Transverse colon (tissue), 4 donors: Measurements from ENCODE around the gene CPM. TPM values are rescaled to one million over a fixed set of nuclear protein-coding genes. Genes with fewer than 3 reads are reported as not detected.

Experiments
- DNase-seq: peaks from one replicate; pipeline ENCODE4 v3.0.0-alpha.2; 2019
- H3K27ac ChIP-seq, 4 donors: fragments of 200-600 bp; sonication (generic); 2 replicates each; pipeline ENCODE4 v1.5.1; 2016 to 2018; ENCODE audit warnings: inconsistent platforms in 4 of 4
- H3K27me3 ChIP-seq: fragments of 200-600 bp; sonication (generic); 2 replicates; pipeline ENCODE4 v1.5.1; 2017; ENCODE audit warnings: inconsistent platforms
- H3K36me3 ChIP-seq, 4 donors: fragments of 200-600 bp; sonication (generic); 2 replicates each; pipeline ENCODE4 v1.5.1; 2017 to 2019; ENCODE audit warnings: inconsistent platforms in 4 of 4
- H3K4me1 ChIP-seq, 4 donors: fragments of 200-600 bp; sonication (generic); 2 replicates each; pipeline ENCODE4 v1.5.1; 2017 to 2020; ENCODE audit warnings: inconsistent platforms in 4 of 4
- H3K4me3 ChIP-seq, 4 donors: fragments of 200-600 bp; sonication (generic); 1 replicate in 1 of 4; 2 replicates in 3 of 4; pipeline versions ENCODE4 v1.5.1 to v1.6.1; 2017 to 2019; ENCODE audit warnings: inconsistent platforms in 4 of 4
- H3K9me3 ChIP-seq, 2 donors: fragments of 200-600 bp; sonication (generic); 2 replicates each; pipeline ENCODE4 v1.5.1; 2017 to 2019; ENCODE audit warnings: inconsistent platforms in 2 of 2
- CTCF ChIP-seq, 5 experiments: fragments of 200-600 bp in 3 of 5; fragments of 450-650 bp in 2 of 5; sonication (generic) in 3 of 5; IDR thresholded peaks; 1 replicate in 2 of 5; 2 replicates in 3 of 5; pipeline ENCODE4 v1.5.1; 2016 to 2017; ENCODE audit warnings: antibody characterized with exemption in 5 of 5, inconsistent platforms in 3 of 5, mild to moderate bottlenecking in 2 of 5, moderate library complexity in 1 of 5
- EP300 ChIP-seq: sonication (generic); formaldehyde crosslinking; IDR thresholded peaks from one replicate; pipeline ENCODE4 v1.6.1; 2017; ENCODE audit warnings: antibody characterized with exemption, low read depth
- POLR2A ChIP-seq: fragments of 450-650 bp; IDR thresholded peaks from one replicate; pipeline ENCODE4 v1.6.1; 2016; ENCODE audit warnings: antibody characterized with exemption, mild to moderate bottlenecking, moderate library complexity
- POLR2AphosphoS5 ChIP-seq, 3 donors: sonication (generic); formaldehyde crosslinking; IDR thresholded peaks; one replicate each; pipeline ENCODE4 v1.6.1; 2016; ENCODE audit warnings: antibody characterized with exemption in 3 of 3
- WGBS, 2 donors: methylation state at CpG; one replicate each; pipeline ENCODE4 v1.1.5; 2018; ENCODE audit warnings: low coverage in 1 of 2; 5-methylcytosine and 5-hydroxymethylcytosine counted together
- in situ Hi-C, 4 donors: fragments of 200-750 bp; cut with MboI; loops; one replicate each; pipeline versions ENCODE4 v1.15.0 to v1.15.1; 2017; ENCODE audit warnings: low sequenced_read_pairs in 3 of 4, low pct_ligation_motif_present in 1 of 4, low pct_unique_long_range_greater_than_20kb in 1 of 4
- intact Hi-C: fragments of 100-400 bp; cut with DNase I; formaldehyde crosslinking; loops from one replicate; pipeline ENCODE4 v1.15.1; 2023; ENCODE audit warnings: low total_unique reads
- total RNA-seq, 4 donors: library from RNA; depleted of rRNA; stranded (reverse); fragments of >200 nt; gene quantifications; one replicate each; pipeline ENCODE4 v1.1.0, GENCODE V29; 2016

Gene CPM
- total RNA-seq, 4 donors from 2014 or later, result 36.4 to 147 (median 107) TPM

- intact Hi-C loops (no loop called here), in situ Hi-C loops (no loop called here)
- 82 to 95% methylated on average over 5 of the region's 5 CpGs for WGBS, 2 donors
- TF ChIP-seq POLR2A, result no peak
- no peak for TF ChIP-seq CTCF (IDR thresholded peaks at IDR 0.05)
- TF ChIP-seq POLR2AphosphoS5 (IDR thresholded peaks at IDR 0.05), result no peak
- TF ChIP-seq EP300, result no peak
- Histone ChIP-seq H3K27me3 (no peaks in the 10 kb centered on the region), H3K9me3 (no peaks in the 10 kb centered on the region), H3K27ac (no peak overlapping the region), H3K36me3 (peaks cover 0 to 8% (median 0%) of the 10 kb centered on the region in 4 donors), H3K4me1 (no peaks in the 10 kb centered on the region), H3K4me3 (no peak overlapping the region)
- no peak for DNase-seq
These were observed 46.1 kb downstream of the CPM start for GRCh38 chr12:68886636-68887572.

- in situ Hi-C loops, result no loop called here
- TF ChIP-seq POLR2A, result no peak
- no peak for TF ChIP-seq CTCF (IDR thresholded peaks at IDR 0.05)
- TF ChIP-seq EP300, result no peak
- no peak for TF ChIP-seq POLR2AphosphoS5 (IDR thresholded peaks at IDR 0.05)
- DNase-seq, result no peak
- Histone ChIP-seq H3K36me3 (peaks cover 0 to 8% (median 0%) of the 10 kb centered on the region in 4 donors), H3K4me3 (no peak overlapping the region), H3K4me1 (no peaks in the 10 kb centered on the region), H3K27me3 (no peaks in the 10 kb centered on the region), H3K27ac (no peak overlapping the region), H3K9me3 (no peaks in the 10 kb centered on the region)
- 80 to 95% methylated on average over 1 to 3 of the region's 3 CpGs for WGBS, 2 donors
- intact Hi-C loops, result no loop called here
These were observed 47.6 kb downstream of the CPM start for GRCh38 chr12:68885381-68885780.

GRCh38 chr12:68884251-68884650 lies 48.7 kb downstream of the CPM start:
- in situ Hi-C loops, result no loop called here
- no peak overlapping the region for H3K27ac ChIP-seq
- H3K36me3 ChIP-seq, result peaks cover 0 to 10% (median 0%) of the 10 kb centered on the region in 4 donors
- no peaks in the 10 kb centered on the region for H3K4me1 ChIP-seq
- DNase-seq, result no peak
- no peaks in the 10 kb centered on the region for H3K27me3 ChIP-seq
- intact Hi-C loops, result no loop called here
- H3K9me3 ChIP-seq, result no peaks in the 10 kb centered on the region
- 90 to 100% methylated on average over 3 to 5 of the region's 5 CpGs for WGBS, 2 donors
- no peak for TF ChIP-seq CTCF (IDR thresholded peaks at IDR 0.05)
- no peak overlapping the region for H3K4me3 ChIP-seq

GRCh38 chr12:68883151-68883550 lies 49.8 kb downstream of the CPM start:
- H3K4me3 ChIP-seq, result no peak overlapping the region
- no peak for DNase-seq
- TF ChIP-seq POLR2AphosphoS5 (IDR thresholded peaks at IDR 0.05), result no peak

More at GRCh38 chr12:68883151-68883550, 49.8 kb downstream of the CPM start:
- no peak overlapping the region for H3K27ac ChIP-seq
- H3K27me3 ChIP-seq, result no peaks in the 10 kb centered on the region
- H3K4me1 ChIP-seq, result no peaks in the 10 kb centered on the region
- H3K36me3 ChIP-seq, result peaks cover 0 to 17% (median 0%) of the 10 kb centered on the region in 4 donors
- intact Hi-C loops, result no loop called here
- in situ Hi-C loops, result no loop called here
- 83 to 89% methylated on average over 2 to 3 of the region's 3 CpGs for WGBS, 2 donors
- H3K9me3 ChIP-seq, result peaks cover 0 to 4% of the 10 kb centered on the region in 2 donors
